Fibroblast of skin of right biceps (primary cell): ENCODE measurements around the gene DPF3.
A peak's percentile ranks its signal among the peaks of the same experiment; 100 is the strongest.

Source experiments
- DNase-seq: peaks from one replicate; pipeline ENCODE4 v3.0.0-alpha.2; 2013

The DPF3 gene

DNA sequence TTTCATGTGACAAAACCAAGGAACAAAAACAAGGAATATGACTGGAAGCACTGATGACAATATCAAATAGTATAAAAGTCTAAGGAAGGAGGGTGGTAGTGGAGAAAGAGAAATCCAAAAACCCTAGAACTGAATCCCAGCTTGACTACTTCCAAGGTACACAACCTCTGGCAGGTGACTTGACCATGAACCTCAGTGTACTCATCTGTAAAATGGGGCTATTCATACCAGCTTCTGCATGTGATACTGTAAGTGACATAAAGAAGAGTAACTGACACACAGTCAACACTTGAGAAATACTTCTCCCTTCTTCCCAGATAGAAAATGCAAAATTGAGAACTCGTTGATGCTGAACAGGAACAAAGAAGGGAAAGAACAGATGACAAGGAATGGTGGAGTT is 10.3 kb upstream of the DPF3 start:
- DNase-seq: no peak

GRCh38 chr14:72903716-72904115 is 9.8 kb upstream of the DPF3 start:
- DNase-seq: no peak

DNA sequence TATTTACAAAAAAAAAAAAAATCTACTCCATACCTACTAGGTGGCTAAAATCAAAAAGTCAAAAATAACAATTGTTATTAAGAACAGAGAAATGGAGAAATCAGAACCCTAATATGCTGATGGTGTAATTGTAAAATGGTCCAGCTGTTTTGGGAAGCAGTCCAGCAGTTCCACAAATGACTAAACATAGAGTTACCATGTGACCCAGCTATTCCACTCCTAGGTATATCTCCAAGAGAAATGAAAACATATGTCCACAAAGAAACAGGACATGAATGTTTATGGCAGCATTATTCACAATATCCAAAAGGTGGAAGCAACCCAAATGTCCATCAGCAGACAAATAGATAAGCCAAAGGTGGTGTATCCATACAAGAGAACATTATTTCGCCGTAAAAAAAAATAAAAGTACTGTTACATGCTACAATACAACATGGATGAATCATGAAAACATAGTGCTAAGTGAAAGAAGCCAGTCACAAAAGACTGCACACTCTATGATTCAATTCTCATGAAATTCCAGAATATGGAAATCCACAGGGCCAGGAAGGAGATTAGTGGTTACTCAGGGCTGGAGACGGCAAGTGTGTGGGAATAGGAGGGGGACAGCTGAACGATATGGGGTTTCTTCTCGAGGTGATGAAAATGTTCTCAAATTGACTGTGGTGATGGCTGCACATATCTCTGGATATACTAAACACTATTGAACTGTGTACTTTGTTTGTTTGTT is 9.1 kb upstream of the DPF3 start:
- DNase-seq: peak; percentile 38

- no peak for DNase-seq
Measured at GRCh38 chr14:72901361-72901760, 7.5 kb upstream of the DPF3 start.

DNA sequence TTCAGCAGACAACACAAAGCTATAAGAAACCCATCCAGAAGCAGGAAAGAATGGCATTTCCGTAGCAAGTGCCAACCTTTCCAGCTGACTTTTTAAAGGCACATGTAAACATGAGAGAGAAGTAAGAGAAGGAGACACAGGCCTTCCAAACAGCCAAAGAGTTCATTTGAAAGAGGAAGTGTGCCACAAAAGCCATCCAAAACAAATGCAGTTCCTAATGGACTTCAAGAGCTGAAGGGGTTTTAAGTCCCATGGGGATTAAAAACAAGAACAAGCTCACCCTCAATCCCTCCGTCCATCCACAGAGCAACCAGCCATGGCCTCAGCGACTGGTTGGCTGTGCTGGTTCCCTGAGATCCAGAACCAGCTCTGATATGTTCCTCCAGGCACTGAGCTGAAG is 4.5 kb upstream of the DPF3 start:
- no peak for DNase-seq

DNA sequence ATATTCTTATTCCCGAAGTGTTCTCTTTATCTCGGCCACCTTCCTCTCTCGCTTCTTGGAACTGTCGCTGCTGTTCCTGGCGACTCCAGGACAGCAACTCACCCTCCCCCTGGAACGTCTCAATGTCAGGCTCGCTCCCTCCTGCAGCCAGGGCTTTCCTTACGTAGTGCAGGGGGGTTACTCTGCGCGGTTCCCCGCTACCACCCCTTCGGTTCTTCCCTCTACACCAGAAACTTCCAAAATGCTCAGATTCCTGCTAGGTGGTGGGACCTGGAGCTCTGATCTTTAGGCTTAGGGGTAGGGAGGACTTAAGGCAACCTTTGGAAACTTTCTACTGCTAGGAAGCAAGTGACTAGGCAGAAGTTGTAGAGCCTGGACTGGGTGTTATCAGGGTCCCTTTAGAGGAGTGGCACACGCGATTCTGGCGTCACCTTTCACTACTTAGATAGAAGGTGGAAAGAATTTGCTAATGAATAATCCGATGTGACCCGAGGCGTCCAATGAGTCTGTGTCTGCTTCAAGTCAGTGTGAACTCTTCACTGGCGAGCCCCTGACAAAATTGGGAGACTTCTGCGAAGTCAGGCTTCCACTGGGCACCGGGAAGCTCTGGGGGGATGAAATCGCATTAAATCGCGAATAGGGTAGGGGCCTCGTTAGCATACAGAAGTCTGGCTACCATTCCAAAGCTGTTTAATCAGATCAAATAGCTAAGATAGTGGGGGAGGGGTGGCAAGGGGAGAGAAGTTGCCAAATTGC is 900 bp upstream of the DPF3 start:
- DNase-seq: no peak

DNA sequence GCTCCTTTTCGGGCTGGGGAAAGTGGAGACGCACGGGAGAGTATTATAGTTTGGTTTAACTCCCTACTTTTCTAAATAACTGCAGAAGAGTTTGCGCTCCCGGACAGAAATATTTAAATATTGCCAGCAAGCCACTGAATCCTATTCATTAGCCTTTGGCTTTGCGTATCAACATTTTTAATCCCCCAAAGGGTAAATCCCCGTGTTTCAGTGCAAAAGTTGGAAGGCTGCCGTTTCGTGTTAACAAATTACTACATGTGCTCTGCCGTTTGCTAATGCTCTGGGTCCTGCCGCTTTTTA is 372 bp upstream of the DPF3 start:
- DNase-seq: no peak

- DNase-seq: no peak
Measured at GRCh38 chr14:72892879-72893635, 844 bp downstream of the DPF3 start.

GRCh38 chr14:72892103-72892878 is 1.6 kb downstream of the DPF3 start:
- no peak for DNase-seq

- DNase-seq: no peak
Measured at GRCh38 chr14:72891666-72892102, 2.2 kb downstream of the DPF3 start.

DNA sequence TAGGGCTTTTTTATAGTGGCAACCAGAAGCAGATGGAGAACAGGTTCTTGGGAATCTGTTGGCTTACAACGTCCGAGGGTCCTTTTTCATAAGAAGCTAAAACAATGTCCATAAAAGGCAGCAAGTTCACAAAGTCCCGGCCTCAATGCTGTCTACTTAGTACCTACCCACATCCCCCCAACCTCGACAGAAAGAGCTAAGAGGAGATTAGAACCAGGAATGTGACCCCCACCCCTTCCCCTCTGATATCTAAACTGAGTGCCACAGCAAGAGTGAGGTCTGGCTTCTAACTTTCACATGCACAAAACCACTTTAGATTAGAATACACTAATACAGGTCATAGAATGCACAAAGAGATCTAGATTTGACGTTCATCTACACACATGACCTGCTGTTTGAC is 4.5 kb downstream of the DPF3 start:
- DNase-seq: no peak

- DNase-seq: peak; percentile 15
Measured at GRCh38 chr14:72888636-72889201, 5.2 kb downstream of the DPF3 start.

DNA sequence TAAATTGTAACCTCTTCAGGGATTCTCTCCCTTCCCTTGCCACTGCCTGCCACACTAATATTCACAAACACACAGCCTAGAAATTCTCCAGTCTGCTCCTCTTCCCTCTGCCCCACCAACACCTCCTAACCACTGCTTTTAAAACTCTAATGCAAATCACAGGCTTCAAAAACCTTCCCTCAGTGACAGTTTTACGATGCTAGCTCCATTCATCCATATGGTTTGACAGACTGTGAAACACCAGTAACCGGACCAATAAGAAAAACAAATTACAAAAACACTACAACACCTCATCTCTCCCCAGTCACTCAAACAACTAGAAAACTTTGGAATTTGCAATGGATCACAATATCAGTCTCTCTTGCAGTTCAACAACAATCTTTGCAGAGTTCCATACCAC is 5.7 kb downstream of the DPF3 start:
- DNase-seq: no peak

- no peak for DNase-seq
Measured at GRCh38 chr14:72887514-72887913, 6.4 kb downstream of the DPF3 start.

- no peak for DNase-seq
Measured at GRCh38 chr14:72884386-72884785, 9.5 kb downstream of the DPF3 start.

DNA sequence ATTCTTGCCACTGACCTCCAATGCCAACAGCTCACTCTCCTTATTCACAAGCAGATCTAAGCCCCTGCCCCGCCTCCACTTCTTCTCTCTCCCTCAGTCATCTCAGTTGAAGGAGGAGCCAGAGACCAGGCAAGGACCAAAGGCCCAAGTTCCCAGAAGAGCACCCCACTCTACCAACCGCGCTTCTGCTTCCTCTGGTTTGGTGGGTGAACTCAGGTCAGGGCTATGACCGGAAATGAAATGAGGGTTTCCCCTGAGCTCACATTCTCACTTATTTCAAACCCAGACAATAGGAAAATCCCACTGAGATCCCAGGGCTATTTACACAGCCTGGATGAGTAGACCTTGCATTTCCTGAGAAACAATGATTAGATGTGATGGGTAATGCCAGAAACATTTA is 9.9 kb downstream of the DPF3 start:
- DNase-seq: no peak

- no peak for DNase-seq
Measured at GRCh38 chr14:72883109-72883508, 10.8 kb downstream of the DPF3 start.

- no peak for DNase-seq
Measured at GRCh38 chr14:72882463-72882862, 11.4 kb downstream of the DPF3 start.

GRCh38 chr14:72882047-72882446 is 11.9 kb downstream of the DPF3 start:
- no peak for DNase-seq

DNA sequence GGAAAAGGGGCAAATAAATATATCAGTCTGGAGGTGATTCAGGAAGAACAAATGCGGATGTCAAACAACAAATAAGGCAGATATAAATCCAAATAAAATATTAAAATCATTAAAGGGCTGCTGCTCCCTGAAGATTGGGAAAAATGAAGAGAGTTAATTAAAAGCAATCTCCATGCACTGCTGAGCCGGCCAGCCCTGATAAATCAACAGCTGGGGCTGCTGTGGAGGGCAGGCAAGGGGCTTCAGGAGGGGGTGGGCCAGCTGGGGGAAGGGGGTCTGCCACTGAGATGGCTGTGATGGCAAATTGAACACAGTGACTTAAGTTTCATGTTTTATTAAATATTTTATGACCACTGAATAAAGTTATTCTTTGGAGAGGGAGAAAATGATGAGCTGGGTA is 12.4 kb downstream of the DPF3 start:
- DNase-seq: no peak

DNA sequence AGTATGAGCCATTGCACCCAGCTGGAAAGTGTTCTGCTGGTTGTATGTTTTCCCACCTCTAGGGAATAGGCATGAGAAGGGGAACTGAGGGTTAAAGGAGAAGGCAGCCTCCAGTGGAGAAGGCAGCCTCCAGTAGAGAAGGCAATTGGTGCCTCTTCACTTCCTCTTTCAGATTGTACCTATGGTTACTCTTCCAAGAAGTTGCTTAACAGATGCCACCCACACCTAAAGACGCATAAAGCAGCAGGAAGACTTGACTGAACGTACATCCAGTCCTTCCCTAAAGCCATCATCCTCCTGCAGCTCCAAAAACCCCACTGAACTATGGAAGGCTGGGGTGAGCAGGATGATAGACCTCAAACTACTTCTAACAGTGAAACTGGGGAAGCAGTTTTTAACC is 13.1 kb downstream of the DPF3 start:
- DNase-seq: no peak

GRCh38 chr14:72880164-72880563 is 13.7 kb downstream of the DPF3 start:
- DNase-seq: no peak

DNA sequence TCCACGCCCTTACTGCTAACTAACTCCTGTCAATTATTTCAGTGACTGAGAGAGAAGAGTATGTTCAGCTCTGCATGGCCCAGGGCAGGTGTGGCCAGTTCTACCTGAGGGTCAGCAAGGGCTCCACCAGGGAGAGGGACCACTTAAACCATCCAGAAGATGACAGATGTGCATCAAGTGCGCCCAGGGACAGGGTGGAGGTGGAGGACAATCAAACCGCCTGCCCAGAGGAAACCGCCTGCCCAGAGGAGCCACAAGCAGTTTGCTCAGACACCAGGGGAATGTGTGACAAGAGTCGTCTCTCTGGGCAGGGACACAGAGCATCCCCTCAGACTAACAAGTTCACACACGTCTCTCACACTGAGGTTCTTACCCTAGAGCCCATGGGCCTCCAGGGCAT is 14.5 kb downstream of the DPF3 start:
- DNase-seq: no peak
